ENCODE data around the gene RPS23. TPM values are rescaled to one million over a fixed set of nuclear protein-coding genes. Genes with fewer than 3 reads are reported as not detected.

The RPS23 gene
- total RNA-seq = 1,000 to 10,000 TPM; 1,761 to 4,479 (median 3,421) TPM

GRCh38 chr5:82277987-82278710 is at the start of gene RPS23:
TSS of gene RPS23 (minus strand) at chr5:82278354. CDS start at chr5:82278323, 31 bp downstream.
- Histone ChIP-seq H3K36me3 (peaks cover 24% of the 10 kb centered on the region), H3K27ac (peak within 1 kb of the TSS; percentile 88), H3K4me1 (peaks cover 22% of the 10 kb centered on the region), H3K9me3 (no peaks in the 10 kb centered on the region), H3K4me3 (peak within 1 kb of the TSS; percentile 92), H3K27me3 (no peaks in the 10 kb centered on the region)
- peak in 1 of 2 donors; percentile 42 for TF ChIP-seq POLR2A (IDR thresholded peaks at IDR 0.05)
- TF ChIP-seq POLR2AphosphoS5 (IDR thresholded peaks at IDR 0.05) = peak; percentile 32 to 54 (median 45)
- TF ChIP-seq CTCF (IDR thresholded peaks at IDR 0.05) = no peak
- no peak for TF ChIP-seq EP300 (IDR thresholded peaks at IDR 0.05)
- WGBS = 1% methylated on average over 31 of the region's 60 CpGs
- DNase-seq (ENCODE audit: low spot score in 2 of 2) = peak; percentile 93

- no peaks in the 10 kb centered on the region for H3K36me3 ChIP-seq
- TF ChIP-seq EP300 (IDR thresholded peaks at IDR 0.05) (no peak), POLR2AphosphoS5 (IDR thresholded peaks at IDR 0.05) (no peak), CTCF (IDR thresholded peaks at IDR 0.05) (no peak), POLR2A (IDR thresholded peaks at IDR 0.05) (no peak)
- peaks cover 14% of the 10 kb centered on the region for H3K4me1 ChIP-seq
- no peaks in the 10 kb centered on the region for H3K27me3 ChIP-seq
- H3K27ac ChIP-seq = no peak overlapping the region
- no peaks in the 10 kb centered on the region for H3K9me3 ChIP-seq
- DNase-seq (ENCODE audit: low spot score in 2 of 2) = no peak
- no peak overlapping the region for H3K4me3 ChIP-seq
Measured at GRCh38 chr5:82327941-82328340, 49.8 kb upstream of the RPS23 start.

GRCh38 chr5:82325996-82326395 is 47.8 kb upstream of the RPS23 start:
- Histone ChIP-seq H3K27ac (no peak overlapping the region), H3K27me3 (no peaks in the 10 kb centered on the region), H3K9me3 (no peaks in the 10 kb centered on the region), H3K4me1 (peaks cover 5% of the 10 kb centered on the region), H3K36me3 (no peaks in the 10 kb centered on the region), H3K4me3 (no peak overlapping the region)
- WGBS = 73% methylated on average over 1 of the region's 1 CpG
- no peak for DNase-seq (ENCODE audit: low spot score in 2 of 2)
- TF ChIP-seq CTCF (IDR thresholded peaks at IDR 0.05) = no peak
- no peak for TF ChIP-seq POLR2A (IDR thresholded peaks at IDR 0.05)
- no peak for TF ChIP-seq POLR2AphosphoS5 (IDR thresholded peaks at IDR 0.05)
- no peak for TF ChIP-seq EP300 (IDR thresholded peaks at IDR 0.05)

GRCh38 chr5:82325155-82325554 is 47.0 kb upstream of the RPS23 start:
- no peaks in the 10 kb centered on the region for H3K36me3 ChIP-seq
- DNase-seq (ENCODE audit: low spot score in 2 of 2) = no peak
- H3K27me3 ChIP-seq = no peaks in the 10 kb centered on the region
- TF ChIP-seq POLR2A (IDR thresholded peaks at IDR 0.05) (no peak), POLR2AphosphoS5 (IDR thresholded peaks at IDR 0.05) (no peak), EP300 (IDR thresholded peaks at IDR 0.05) (no peak)
- H3K4me1 ChIP-seq = no peaks in the 10 kb centered on the region
- no peak overlapping the region for H3K27ac ChIP-seq
- no peaks in the 10 kb centered on the region for H3K9me3 ChIP-seq
- H3K4me3 ChIP-seq = no peak overlapping the region
- 73% methylated on average over 10 of the region's 10 CpGs for WGBS

- TF ChIP-seq EP300 (IDR thresholded peaks at IDR 0.05) (no peak), POLR2A (IDR thresholded peaks at IDR 0.05) (no peak), POLR2AphosphoS5 (IDR thresholded peaks at IDR 0.05) (no peak), CTCF (IDR thresholded peaks at IDR 0.05) (no peak)
- Histone ChIP-seq H3K4me1 (no peaks in the 10 kb centered on the region), H3K36me3 (no peaks in the 10 kb centered on the region), H3K27ac (no peak overlapping the region), H3K9me3 (no peaks in the 10 kb centered on the region), H3K4me3 (no peak overlapping the region), H3K27me3 (no peaks in the 10 kb centered on the region)
- DNase-seq (ENCODE audit: low spot score in 2 of 2) = no peak
- 59% methylated on average over 2 of the region's 2 CpGs for WGBS
Measured at GRCh38 chr5:82320966-82321365, 42.8 kb upstream of the RPS23 start.
